HT1080 (cell line): ENCODE data around the gene ZNF821. TPM values are rescaled to one million over a fixed set of nuclear protein-coding genes. Genes with fewer than 3 reads are reported as not detected.
"Not testable (repeated sequence)": the region's sequence is repeated elsewhere in the genome, so short reads cannot be mapped to it uniquely, and the experiment has no call there.

ENCODE experiments used
- DNase-seq: peaks from one replicate; pipeline ENCODE4 v3.0.0-alpha.2; 2015; ENCODE audit warnings: low read depth
- polyA plus RNA-seq, 2 experiments: library from polyadenylated mRNA; depleted of rRNA; stranded (reverse); fragments of >200 nt; gene quantifications; 2 replicates each; pipeline ENCODE4 v1.2.3, GENCODE V29; 2015
- total RNA-seq: library from RNA; depleted of rRNA; stranded (reverse); fragments of >200 nt; shearing (Covaris generic); gene quantifications from 2 replicates; pipeline ENCODE4 v1.2.3, GENCODE V29; 2014; rRNA removed

The ZNF821 gene
- total RNA-seq, result 5.6 and 5.8 TPM in 2 replicates
- 3.0 and 3.9 TPM in 2 replicates for polyA plus RNA-seq (2015; cell fraction: cytosol; rRNA removed)
- polyA plus RNA-seq (2015; cell fraction: nucleus; rRNA removed), result 3.6 and 7.5 TPM in 2 replicates

GRCh38 chr16:71883849-71884638 lies at the start of gene ZNF821:
Gene ZNF821, minus strand, starts transcription at chr16:71884182. Its CDS starts 4,236 bp downstream, at chr16:71879946.
- peak; percentile 71 for DNase-seq

- DNase-seq, result no peak
Measured at GRCh38 chr16:71933017-71933416, 49.0 kb upstream of the ZNF821 start.

- DNase-seq, result no peak
Measured at GRCh38 chr16:71931599-71931998, 47.6 kb upstream of the ZNF821 start.

GRCh38 chr16:71931001-71931400 lies 47.0 kb upstream of the ZNF821 start:
- DNase-seq, result no peak

DNA sequence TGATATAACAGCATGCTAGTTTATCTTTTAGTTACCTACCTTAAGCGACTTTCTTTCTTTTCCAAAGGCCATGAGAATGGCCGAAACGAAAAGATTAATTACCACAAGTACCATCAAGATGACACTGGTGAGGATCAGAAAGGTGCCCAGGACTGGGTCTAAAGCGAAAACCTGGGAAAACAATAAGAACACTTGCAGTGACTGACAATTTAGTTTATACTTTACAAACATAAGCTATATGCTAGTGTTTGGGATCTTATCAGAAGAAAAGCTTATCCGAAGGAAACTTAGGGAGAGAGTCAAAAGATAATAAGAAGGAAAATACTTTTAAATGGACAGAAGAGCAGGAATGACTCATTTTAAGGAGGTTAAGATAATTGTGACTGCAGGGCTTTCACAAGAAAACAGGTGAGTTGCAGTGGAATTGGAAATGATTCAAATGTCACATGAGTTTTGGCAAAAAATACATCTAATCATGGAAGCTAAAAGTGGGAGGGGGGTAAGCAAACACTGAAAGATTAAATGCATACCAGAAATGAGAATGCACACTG lies 46.1 kb upstream of the ZNF821 start:
- DNase-seq, result no peak

GRCh38 chr16:71929048-71929447 lies 45.1 kb upstream of the ZNF821 start:
- DNase-seq, result peak; percentile 80

DNA sequence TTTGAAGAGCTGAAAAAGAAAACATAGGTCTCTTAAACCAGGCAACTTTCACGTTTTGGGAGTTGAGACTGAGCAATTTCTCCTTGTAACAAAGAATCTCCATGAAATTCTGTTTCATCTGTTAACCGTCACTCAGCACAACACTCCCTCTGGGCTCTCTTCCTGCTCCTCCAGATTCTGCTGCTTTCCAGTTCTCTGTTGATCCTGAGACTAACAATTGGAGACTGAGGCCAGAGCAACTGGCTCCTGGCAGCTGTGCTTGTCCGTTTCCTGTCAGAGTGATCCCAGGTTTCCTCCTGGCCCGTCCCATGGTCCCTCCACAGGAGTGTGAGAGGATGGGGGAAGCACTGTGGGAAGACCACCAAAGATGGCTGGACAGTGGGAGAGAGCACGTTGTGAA lies 43.8 kb upstream of the ZNF821 start:
- DNase-seq, result no peak

GRCh38 chr16:71927383-71927782 lies 43.4 kb upstream of the ZNF821 start:
- peak; percentile 95 for DNase-seq

- DNase-seq, result no peak
Measured at GRCh38 chr16:71924710-71925109, 40.7 kb upstream of the ZNF821 start.

GRCh38 chr16:71923941-71924690 lies 40.1 kb upstream of the ZNF821 start:
- DNase-seq, result peak; percentile 26

DNA sequence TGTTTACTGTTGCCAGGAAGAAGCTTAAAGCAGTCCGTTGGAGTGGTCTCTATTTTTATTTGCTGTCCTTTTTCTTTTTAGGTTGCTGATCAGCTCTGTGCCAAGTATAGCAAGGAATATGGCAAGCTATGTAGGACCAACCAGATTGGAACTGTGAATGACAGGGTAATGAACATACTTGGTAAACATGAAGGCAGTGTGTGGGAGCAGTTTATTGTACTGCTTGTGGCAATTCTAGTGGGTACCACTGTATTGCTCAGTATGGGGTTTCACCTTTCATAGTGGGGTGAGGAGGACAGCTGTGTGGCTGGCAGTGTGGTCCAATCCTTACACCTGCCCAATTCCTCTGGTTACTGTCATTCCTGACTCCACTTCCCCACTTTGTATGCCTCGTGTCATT lies 36.7 kb upstream of the ZNF821 start:
- no peak for DNase-seq

- DNase-seq, result no peak
Measured at GRCh38 chr16:71919035-71919434, 35.1 kb upstream of the ZNF821 start.

DNA sequence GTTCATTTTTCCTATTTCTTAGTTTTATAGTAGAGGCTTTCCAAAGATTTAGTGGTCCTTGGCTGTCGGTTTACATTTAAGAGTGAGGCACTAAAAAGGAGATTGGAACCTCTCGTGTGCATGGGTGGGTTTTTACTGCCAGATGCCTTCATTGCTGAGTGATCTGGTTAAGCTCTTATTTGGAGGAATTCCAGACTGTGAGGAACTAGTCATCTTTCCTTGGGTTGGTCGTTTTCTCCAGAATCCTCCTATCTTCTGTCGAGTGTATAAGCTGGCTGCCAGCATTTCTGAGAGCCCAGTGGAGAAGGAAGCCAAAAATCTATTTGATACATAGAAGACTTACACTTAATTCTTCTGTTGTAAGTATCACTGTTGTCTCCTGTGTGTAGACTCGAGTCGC lies 33.9 kb upstream of the ZNF821 start:
- no peak for DNase-seq

GRCh38 chr16:71916397-71916920 lies 32.5 kb upstream of the ZNF821 start:
- no peak for DNase-seq

DNA sequence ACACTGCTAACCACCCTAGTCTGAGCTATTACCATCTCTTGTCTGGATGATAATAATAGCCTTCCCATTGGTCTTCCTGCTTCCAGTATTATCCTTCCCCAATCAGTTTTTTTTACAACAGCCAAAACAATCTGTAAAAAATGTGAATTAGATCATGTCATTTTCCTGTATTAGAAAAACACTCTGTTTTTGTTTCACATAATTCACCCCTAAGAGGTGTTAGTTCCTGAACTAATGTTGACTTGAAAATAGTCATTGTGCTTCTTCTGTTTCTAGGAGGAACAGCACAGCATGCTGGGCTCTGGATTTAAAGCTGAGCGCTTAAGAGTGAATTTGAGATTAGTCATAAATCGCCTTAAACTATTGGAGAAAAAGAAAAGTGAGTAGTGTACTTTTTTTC lies 31.4 kb upstream of the ZNF821 start:
- no peak for DNase-seq

- no peak for DNase-seq
Measured at GRCh38 chr16:71914802-71915201, 30.8 kb upstream of the ZNF821 start.

GRCh38 chr16:71912534-71913275 lies 28.7 kb upstream of the ZNF821 start:
- no peak for DNase-seq

DNA sequence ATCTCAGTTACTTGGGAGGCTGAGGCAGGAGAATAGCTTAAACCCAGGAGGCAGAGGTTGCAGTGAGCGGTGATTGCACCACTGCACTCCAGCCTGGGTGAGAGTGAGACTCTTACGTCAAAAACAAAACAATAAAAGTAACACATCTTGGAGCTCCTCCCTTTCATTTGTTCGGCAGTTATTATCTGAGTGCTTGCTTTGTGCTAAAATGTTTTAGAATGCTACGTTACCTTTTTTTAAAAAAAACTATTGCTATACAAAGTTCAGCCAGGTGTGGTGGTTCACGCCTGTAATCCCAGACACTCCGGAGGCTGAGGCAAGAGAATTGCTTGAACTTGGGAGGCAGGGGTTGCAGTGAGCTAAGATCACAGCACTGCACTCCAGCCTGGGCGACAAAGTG lies 27.1 kb upstream of the ZNF821 start:
- no peak for DNase-seq

GRCh38 chr16:71905765-71906164 lies 21.8 kb upstream of the ZNF821 start:
- not testable (repeated sequence) for DNase-seq

- no peak for DNase-seq
Measured at GRCh38 chr16:71904239-71904638, 20.3 kb upstream of the ZNF821 start.

GRCh38 chr16:71903608-71904007 lies 19.6 kb upstream of the ZNF821 start:
- no peak for DNase-seq
